HG02623 (cell line): ENCODE measurements around the gene MEIKIN.

Source experiments
- ATAC-seq: cut with Tn5 transposase; IDR thresholded peaks from one replicate; pipeline ENCODE4 v1.9.1; 2021; ENCODE audit warnings: moderate library complexity; ENCODE audit not compliant: unreplicated experiment

The MEIKIN gene

GRCh38 chr5:131974016-131974415 is 28.6 kb upstream of the MEIKIN start:
- ATAC-seq, result no peak

GRCh38 chr5:131973089-131973712 is 27.7 kb upstream of the MEIKIN start:
- ATAC-seq, result no peak

- ATAC-seq, result no peak
These were observed 23.0 kb upstream of the MEIKIN start for GRCh38 chr5:131968396-131968954.

- no peak for ATAC-seq
These were observed 21.1 kb upstream of the MEIKIN start for GRCh38 chr5:131966551-131966950.

- ATAC-seq, result no peak
These were observed 20.5 kb upstream of the MEIKIN start for GRCh38 chr5:131965826-131966415.

DNA sequence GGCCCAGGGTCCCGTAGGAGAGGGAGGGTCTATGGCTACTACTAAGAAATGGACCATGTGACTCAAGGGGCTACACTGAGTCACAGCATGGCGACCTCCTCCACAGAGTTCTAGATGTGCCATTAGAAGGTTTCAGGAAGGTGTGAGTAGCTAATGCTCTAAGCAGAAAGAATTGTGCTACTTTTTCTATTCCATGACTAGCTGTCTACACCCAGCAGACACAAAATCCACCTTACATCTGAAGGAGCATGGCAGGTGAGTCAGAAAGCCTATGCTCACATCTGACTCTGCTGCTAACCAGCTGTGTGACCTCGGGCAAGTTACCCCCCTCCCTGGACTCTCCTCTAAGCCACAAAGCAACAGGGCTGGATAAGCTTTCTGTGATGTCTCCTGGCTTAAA is 14.4 kb upstream of the MEIKIN start:
- ATAC-seq, result no peak

DNA sequence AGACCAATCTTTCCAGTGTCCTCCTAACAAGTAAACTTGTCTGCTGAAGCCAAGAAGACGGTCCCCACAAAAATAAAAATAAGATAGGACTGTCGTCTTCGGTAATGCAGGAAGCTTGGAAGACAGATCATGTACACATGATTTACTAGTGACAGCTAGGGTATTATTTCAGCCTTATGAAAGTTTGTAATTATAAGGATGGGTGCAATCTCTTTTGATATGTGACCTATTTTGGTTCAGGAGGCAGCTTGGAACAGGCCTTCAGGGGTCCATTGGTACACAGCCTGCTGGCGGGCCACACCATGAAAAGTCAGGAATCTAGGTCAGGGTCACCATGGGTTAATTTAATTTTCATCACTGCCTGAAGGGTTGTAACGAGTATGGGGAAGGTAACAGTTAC is 13.7 kb upstream of the MEIKIN start:
- ATAC-seq, result no peak

DNA sequence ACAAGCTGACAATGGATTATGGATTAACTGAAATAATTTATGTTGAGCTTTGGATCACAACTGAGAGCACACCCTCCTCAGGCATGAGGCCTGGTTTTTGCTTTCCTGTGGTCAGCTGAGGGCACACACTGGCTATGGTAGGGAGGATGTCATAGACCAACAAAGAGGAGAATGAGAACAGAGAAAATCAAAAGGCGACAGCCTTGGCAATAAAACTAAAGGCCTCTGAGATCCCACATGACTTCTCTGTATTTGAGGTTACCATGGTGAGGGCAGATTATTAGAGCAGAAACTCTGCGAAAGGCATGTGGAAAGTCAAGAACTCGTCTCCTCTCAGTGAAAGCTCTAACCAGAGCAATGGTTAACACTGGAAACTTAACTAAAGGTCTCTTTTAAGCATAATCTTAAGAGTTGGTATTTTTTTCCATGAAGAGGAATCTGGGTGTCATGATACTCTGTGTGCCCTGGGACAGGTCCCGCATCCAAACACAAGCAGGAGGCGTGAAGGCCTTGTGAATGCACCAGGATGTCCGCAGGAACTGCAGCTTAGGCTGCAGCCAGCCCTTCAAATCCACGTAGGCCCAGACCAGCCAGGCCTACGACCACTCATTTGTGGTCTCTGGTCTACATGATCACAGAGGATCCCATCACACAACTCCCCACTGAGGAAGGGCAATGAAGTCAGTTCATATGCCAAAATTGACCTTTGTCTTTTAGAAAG is 12.4 kb upstream of the MEIKIN start:
- no peak for ATAC-seq

- ATAC-seq, result no peak
These were observed 8.5 kb upstream of the MEIKIN start for GRCh38 chr5:131953969-131954368.

DNA sequence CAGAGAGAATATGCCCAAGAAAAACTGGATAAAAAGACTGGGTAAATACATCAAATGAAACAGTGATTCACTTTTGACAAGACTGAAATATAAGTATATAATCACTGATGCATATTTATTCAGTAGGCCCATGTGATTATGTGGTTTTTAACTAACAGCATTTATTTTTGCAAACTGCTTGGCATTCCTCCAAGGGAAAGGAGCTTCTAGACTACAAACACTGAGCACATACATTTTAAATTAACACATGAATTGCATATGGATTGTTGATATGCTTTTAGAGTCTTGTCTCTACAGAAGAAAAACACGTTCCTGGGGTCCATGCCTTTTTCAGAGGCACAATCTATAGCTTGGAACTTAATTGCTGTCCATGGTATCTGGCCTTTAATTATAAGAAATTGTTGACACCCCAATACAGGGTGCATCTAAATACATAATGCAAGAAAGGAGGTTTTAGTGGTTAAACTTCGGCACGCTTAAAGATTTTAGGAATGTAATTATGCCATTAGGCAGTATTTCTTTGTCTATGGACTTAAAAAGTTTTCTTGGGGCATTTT is 6.9 kb upstream of the MEIKIN start:
- ATAC-seq, result no peak

DNA sequence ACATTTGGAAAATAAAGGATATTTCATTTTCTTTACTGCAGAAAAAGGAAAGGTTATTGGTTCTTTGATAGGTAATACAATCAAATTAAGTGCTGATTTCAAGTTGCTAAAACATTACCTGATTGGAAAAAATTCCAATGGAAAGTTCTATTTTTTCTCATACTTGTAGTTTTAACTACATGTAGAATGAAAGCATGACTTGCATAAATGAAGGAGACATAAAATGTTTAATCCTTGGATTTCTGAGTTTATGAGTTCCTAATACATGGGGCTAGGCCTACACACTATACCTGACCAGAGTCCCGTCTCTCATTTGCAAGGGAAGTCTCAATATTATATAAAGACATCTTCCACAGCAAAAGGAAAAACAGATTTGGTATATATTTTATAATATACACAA is 5.2 kb upstream of the MEIKIN start:
- ATAC-seq, result no peak

GRCh38 chr5:131947445-131947844 is 2.0 kb upstream of the MEIKIN start:
- no peak for ATAC-seq

GRCh38 chr5:131944702-131945550 is 537 bp downstream of the MEIKIN start:
- no peak for ATAC-seq

GRCh38 chr5:131943916-131944315 is 1.5 kb downstream of the MEIKIN start:
- no peak for ATAC-seq

DNA sequence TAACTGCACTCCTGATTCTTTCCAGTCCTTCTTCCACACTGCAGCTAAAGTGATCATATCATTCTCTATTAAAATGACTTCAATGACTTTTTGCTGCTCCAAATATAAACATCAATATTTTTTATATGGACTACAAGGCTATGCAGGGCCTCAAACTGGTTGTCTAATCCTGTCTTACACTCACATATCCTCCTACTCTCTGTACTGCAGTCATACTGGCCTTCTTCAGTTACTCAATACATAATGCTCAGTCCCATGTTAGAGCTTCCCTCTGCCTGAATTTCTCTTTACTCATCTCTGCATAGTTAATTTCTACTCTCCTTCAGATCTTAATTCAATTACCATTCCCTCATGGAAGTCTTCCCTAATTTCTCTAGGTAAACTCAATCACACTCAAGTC is 3.4 kb downstream of the MEIKIN start:
- ATAC-seq, result no peak

DNA sequence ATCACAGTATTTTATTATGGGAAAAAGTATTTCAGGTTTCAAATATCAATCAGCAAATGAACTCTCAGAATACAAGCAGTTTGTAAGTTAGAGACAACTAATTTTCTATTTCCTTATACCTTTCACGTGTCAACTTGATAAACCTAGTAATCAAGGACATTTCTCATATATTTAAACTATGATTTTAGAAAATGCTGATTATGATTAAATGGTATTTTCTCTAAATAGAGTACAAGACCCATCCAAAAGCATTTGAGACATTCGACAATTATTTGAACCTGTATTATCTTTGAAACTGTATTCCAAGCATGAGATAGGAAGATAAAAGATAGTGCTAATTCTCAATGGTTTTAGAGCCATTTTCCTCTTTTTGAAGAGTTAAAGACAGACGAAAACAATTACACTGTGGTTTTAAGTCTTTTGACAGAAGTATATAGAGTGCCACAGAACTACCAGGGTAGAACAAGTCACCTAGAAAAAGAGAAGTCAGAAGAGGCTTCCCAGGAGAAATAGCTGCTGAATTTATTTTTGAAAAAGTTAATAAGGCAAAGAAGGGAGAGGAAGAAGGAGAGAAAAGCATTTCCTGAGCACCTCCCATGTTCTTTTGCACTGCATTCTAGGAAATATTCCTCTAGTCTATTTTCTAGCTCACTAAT is 5.6 kb downstream of the MEIKIN start:
- ATAC-seq, result no peak

- ATAC-seq, result no peak
These were observed 13.2 kb downstream of the MEIKIN start for GRCh38 chr5:131932235-131932634.

GRCh38 chr5:131928957-131929356 is 16.5 kb downstream of the MEIKIN start:
- no peak for ATAC-seq

GRCh38 chr5:131926168-131926567 is 19.3 kb downstream of the MEIKIN start:
- no peak for ATAC-seq

- ATAC-seq, result no peak
These were observed 29.0 kb downstream of the MEIKIN start for GRCh38 chr5:131916481-131916880.
